ENCODE measurements around the gene SIM2. TPM values are rescaled to one million over a fixed set of nuclear protein-coding genes. Genes with fewer than 3 reads are reported as not detected.

Gene SIM2
- total RNA-seq, 4 donors from 2014 or later, result not detected

GRCh38 chr21:36693489-36694030 lies 5.4 kb upstream of the SIM2 start:
- peaks cover 0 to 31% (median 0%) of the 10 kb centered on the region in 4 donors for H3K4me1 ChIP-seq
- H3K9me3 ChIP-seq, result no peaks in the 10 kb centered on the region
- H3K4me3 ChIP-seq, result no peak overlapping the region
- H3K27ac ChIP-seq, result no peak overlapping the region
- DNase-seq, result no peak
- no peaks in the 10 kb centered on the region for H3K36me3 ChIP-seq
- peaks cover 0 to 68% of the 10 kb centered on the region in 2 donors for H3K27me3 ChIP-seq
- TF ChIP-seq POLR2A (IDR thresholded peaks at IDR 0.05) (no peak), CTCF (IDR thresholded peaks at IDR 0.05) (no peak)

DNA sequence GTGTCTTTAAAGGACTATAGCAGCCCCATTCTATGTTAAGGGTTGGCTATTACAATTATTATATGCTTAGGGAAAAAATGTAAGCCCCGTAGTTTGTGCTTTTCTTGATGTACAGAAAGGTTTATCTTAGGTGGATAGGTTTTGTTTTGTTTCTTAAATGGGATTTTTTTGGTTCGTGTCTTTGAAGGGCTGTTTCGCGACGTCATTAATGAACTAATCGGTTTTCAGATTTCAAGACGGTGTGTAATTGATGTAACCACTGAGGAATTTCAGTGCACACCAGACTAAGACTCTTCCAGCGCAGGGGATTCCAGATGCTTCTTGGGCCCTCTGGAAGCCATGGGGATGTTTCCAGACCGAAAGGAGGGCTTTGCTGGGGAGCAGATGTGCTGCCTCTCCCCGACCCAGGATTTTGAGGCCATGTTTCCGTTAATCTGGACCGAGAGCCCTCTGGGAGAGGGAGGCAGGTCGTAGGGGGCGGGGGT lies 4.8 kb upstream of the SIM2 start:
- DNase-seq, result no peak
- H3K36me3 ChIP-seq, result no peaks in the 10 kb centered on the region
- no peak overlapping the region for H3K27ac ChIP-seq
- TF ChIP-seq POLR2A (IDR thresholded peaks at IDR 0.05) (no peak), CTCF (IDR thresholded peaks at IDR 0.05) (no peak)
- no peaks in the 10 kb centered on the region for H3K9me3 ChIP-seq
- H3K27me3 ChIP-seq, result peaks cover 0 to 73% of the 10 kb centered on the region in 2 donors
- no peak overlapping the region for H3K4me3 ChIP-seq
- peaks cover 0 to 36% (median 2%) of the 10 kb centered on the region in 4 donors for H3K4me1 ChIP-seq

DNA sequence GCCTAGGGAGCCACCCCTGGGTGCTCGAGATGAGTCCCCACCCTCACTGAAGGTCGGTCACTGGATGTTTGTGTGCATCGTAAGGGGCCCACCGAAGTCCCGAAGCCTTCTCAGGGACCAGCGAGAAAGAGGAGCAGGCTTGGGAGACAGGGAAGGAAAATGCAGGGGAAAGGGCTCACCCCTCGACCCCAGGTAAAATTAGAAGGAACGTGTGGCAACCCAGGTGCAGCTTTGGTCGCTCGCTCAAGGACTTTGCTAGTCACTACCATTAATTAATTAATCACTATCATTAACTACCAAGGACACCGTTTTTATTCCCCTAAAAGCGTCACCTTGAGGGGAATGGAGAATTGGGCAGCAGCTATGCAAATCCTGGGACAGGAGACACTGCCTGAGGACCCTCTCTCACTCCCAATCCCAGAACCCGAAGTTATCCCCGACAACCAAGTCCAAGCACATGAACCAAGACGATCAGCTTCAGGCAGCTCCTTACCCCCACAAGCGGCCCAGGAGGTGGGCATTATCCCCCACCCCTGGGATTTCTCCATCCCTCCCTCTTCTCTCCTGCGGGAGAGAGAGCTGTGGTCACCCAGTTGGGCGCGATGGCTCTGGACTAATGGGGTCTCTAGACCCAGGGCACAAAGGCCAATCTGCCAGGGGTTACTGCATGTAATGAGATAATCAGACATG lies 4.2 kb upstream of the SIM2 start:
- Histone ChIP-seq H3K4me3 (no peak overlapping the region), H3K9me3 (no peaks in the 10 kb centered on the region), H3K27me3 (peaks cover 0 to 80% of the 10 kb centered on the region in 2 donors), H3K36me3 (no peaks in the 10 kb centered on the region), H3K4me1 (peaks cover 0 to 43% (median 5%) of the 10 kb centered on the region in 4 donors), H3K27ac (no peak overlapping the region)
- TF ChIP-seq POLR2A (IDR thresholded peaks at IDR 0.05), result no peak
- no peak for TF ChIP-seq CTCF (IDR thresholded peaks at IDR 0.05)
- no peak for DNase-seq

DNA sequence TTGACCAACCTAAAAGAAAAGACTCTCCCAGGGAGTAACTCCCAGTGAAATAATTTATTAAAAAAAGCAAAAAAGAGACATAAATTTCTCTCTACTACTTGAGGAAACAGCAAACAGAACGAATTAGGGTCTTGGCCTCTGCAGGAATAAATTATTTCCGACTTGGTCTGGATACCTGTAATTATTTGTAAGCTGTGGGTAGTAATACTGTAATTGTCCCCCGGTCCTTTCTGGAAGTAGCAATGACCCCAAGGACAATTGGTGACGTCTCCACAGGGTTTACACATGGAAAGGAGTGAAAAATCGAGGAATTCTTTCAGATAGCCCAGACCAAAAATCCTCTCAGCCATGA lies 3.7 kb upstream of the SIM2 start:
- Histone ChIP-seq H3K27me3 (peaks cover 0 to 85% of the 10 kb centered on the region in 2 donors), H3K27ac (no peak overlapping the region), H3K36me3 (no peaks in the 10 kb centered on the region), H3K4me3 (no peak overlapping the region), H3K4me1 (peaks cover 0 to 48% (median 5%) of the 10 kb centered on the region in 4 donors), H3K9me3 (no peaks in the 10 kb centered on the region)
- no peak for DNase-seq
- TF ChIP-seq POLR2A (IDR thresholded peaks at IDR 0.05) (no peak), CTCF (IDR thresholded peaks at IDR 0.05) (no peak)

- DNase-seq, result no peak
- Histone ChIP-seq H3K9me3 (no peaks in the 10 kb centered on the region), H3K4me1 (peaks cover 0 to 53% (median 7%) of the 10 kb centered on the region in 4 donors), H3K4me3 (no peak overlapping the region), H3K36me3 (no peaks in the 10 kb centered on the region), H3K27me3 (peaks cover 0 to 86% of the 10 kb centered on the region in 2 donors), H3K27ac (no peak overlapping the region)
- TF ChIP-seq POLR2A (IDR thresholded peaks at IDR 0.05) (no peak), CTCF (IDR thresholded peaks at IDR 0.05) (no peak)
Observed at GRCh38 chr21:36695671-36696389, 3.1 kb upstream of the SIM2 start.
